HG03175 (cell line): Measurements from ENCODE around the gene FAS.

ENCODE experiments used
- ATAC-seq: cut with Tn5 transposase; IDR thresholded peaks from one replicate; pipeline ENCODE4 v1.9.1; 2021; ENCODE audit warnings: mild to moderate bottlenecking, moderate library complexity; ENCODE audit not compliant: unreplicated experiment

Gene FAS

DNA sequence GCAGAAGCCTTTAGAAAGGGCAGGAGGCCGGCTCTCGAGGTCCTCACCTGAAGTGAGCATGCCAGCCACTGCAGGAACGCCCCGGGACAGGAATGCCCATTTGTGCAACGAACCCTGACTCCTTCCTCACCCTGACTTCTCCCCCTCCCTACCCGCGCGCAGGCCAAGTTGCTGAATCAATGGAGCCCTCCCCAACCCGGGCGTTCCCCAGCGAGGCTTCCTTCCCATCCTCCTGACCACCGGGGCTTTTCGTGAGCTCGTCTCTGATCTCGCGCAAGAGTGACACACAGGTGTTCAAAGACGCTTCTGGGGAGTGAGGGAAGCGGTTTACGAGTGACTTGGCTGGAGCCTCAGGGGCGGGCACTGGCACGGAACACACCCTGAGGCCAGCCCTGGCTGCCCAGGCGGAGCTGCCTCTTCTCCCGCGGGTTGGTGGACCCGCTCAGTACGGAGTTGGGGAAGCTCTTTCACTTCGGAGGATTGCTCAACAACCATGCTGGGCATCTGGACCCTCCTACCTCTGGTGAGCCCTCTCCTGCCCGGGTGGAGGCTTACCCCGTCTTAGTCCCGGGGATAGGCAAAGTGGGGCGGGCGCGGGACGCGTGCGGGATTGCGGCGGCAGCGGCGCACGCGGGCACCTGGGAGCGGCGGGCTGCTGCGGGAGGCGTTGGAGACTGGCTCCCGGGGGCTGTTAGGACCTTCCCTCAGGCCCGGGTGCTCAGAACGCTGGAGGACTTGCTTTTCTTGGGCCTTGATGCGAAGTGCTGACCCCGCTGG lies at the start of gene FAS:
FAS (plus strand) TSS at position 415 of the 777 bp plus-strand sequence; CDS start at position 494, 79 bp downstream.
- peak; percentile 63 for ATAC-seq

DNA sequence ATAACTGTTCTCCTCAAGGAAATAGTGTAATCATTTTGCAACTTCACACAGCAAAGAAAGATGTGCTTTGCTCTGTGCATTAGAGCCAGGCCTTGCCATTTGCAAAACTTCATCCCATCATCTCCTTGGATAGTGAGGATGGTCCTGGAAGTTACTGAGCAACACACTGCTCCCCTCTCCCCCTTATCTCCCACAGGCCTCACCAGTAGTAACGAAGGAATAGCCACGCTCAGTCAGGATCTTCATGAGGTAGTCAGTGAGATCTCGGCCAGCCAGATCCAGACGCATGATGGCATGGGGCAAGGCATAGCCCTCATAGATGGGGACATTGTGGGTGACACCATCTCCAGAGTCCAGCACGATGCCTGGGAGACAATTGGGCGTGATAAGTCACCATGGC lies 49.6 kb upstream of the FAS start:
- no peak for ATAC-seq

DNA sequence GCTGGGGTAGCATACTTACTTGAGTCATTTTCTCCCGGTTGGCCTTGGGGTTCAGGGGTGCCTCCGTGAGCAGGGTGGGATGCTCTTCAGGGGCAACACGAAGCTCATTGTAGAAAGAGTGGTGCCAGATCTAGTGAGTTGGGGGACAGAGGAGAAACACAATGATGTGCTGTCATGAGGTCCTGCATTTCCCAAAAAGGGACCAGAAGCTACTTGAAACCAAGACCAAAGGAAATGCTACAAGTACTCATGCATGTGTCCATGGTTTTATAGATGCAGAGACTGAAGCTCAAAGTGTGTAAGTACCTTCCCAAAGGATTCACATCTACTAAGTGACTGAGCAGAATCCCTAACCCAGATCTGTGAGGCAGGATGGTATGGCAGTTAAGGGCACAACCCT lies 46.8 kb upstream of the FAS start:
- no peak for ATAC-seq

- peak; percentile 47 for ATAC-seq
Observed at GRCh38 chr10:88944813-88945212, 45.8 kb upstream of the FAS start.

GRCh38 chr10:88946200-88946599 lies 44.4 kb upstream of the FAS start:
- ATAC-seq = no peak

- ATAC-seq = no peak
Observed at GRCh38 chr10:88946965-88947590, 43.5 kb upstream of the FAS start.

GRCh38 chr10:88949051-88949450 lies 41.5 kb upstream of the FAS start:
- no peak for ATAC-seq

GRCh38 chr10:88949912-88950837 lies 40.4 kb upstream of the FAS start:
- no peak for ATAC-seq

- no peak for ATAC-seq
Observed at GRCh38 chr10:88952647-88953111, 37.9 kb upstream of the FAS start, which contains the start of gene ACTA2. Gene ACTA2, minus strand, starts transcription at chr10:88952773. Its CDS starts 3,843 bp downstream, at chr10:88948930.

DNA sequence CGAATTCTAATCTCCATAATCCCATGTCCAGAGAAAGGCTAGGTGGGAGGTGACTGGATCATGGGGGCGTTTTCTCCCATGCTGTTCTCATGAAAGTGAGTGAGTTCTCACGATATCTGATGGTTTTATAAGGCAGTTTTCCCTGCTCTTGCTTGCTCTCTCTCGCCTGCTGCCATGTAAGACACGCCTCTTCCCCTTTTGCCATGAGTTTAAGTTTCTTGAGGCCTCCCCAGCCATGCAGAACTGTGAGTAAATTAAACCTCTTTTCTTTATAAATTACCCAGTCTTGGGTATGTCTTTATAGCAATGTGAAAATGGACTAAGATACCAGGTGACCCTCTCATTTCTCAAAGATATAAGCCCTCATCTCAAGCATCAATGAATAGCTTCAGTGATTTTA lies 36.9 kb upstream of the FAS start:
- ATAC-seq = no peak

GRCh38 chr10:88954458-88955083 lies 36.0 kb upstream of the FAS start:
- no peak for ATAC-seq

- no peak for ATAC-seq
Observed at GRCh38 chr10:88957381-88957780, 33.2 kb upstream of the FAS start.

- no peak for ATAC-seq
Observed at GRCh38 chr10:88958721-88959120, 31.9 kb upstream of the FAS start.

GRCh38 chr10:88960802-88961201 lies 29.8 kb upstream of the FAS start:
- ATAC-seq = no peak

- ATAC-seq = no peak
Observed at GRCh38 chr10:88961266-88961665, 29.3 kb upstream of the FAS start.

- no peak for ATAC-seq
Observed at GRCh38 chr10:88962336-88962735, 28.3 kb upstream of the FAS start.

- ATAC-seq = no peak
Observed at GRCh38 chr10:88963318-88963717, 27.3 kb upstream of the FAS start.

- ATAC-seq = no peak
Observed at GRCh38 chr10:88964360-88964759, 26.2 kb upstream of the FAS start.

GRCh38 chr10:88964869-88965415 lies 25.7 kb upstream of the FAS start:
- ATAC-seq = no peak

DNA sequence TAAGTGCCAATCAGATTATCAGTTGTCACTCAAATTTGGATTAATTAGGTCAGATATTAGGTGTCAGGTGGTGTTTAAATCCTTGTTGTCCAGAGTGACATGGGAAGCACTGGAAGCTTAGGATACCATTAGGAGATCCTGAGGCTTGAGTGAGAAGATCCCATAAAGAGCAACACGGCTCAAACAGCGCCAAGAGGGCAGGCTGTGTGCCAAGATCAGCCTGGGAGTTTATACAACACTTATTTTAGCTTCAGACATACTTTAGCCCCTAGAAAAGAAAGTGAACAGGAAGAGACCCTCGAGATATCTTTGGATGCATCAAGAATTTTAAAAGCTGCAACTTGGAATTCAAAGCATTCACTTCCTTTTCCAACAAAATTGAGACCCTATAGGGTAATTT lies 23.8 kb upstream of the FAS start:
- no peak for ATAC-seq
